DMS114 treated with DMSO at 0.1 percent for 48 hours (cell line): Measurements from ENCODE around the gene VN1R5.

ENCODE experiments used
- DNase-seq: peaks from one replicate; lab custom pipeline; 2025; ENCODE audit not compliant: unreplicated experiment; lab: John Stamatoyannopoulos, UW

The VN1R5 gene

DNA sequence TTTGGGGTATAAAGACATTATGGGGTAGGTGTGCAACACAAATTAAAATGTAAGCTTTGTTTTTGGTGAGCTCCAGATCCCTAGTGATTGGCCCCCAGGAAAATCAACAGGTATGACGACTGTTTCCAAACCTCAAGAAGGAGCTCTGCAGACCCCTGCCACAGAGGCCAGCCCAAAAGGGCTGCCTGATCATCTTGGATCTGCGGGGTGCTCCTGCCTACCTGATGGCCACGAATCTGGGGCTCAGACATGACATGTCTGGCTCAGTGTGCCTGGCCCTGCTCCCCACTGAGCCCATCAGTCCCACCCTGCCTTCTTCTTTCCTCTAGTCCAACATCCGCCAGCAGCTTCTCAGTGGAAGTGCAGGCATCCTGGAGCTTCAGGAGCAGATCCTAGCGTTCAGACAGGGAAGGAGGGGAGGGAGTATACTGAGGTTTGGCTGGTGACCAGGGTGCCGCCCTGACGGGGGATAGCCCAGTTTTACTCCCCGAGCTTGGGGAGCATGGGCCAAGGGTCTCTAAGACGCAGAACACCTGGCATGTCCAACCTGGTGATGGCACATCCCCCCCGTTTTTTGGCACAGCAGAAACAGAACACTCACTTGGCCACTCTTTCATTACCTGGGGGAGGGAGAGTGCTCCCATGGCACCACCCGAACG lies 44.0 kb downstream of the VN1R5 start:
- no peak for DNase-seq

DNA sequence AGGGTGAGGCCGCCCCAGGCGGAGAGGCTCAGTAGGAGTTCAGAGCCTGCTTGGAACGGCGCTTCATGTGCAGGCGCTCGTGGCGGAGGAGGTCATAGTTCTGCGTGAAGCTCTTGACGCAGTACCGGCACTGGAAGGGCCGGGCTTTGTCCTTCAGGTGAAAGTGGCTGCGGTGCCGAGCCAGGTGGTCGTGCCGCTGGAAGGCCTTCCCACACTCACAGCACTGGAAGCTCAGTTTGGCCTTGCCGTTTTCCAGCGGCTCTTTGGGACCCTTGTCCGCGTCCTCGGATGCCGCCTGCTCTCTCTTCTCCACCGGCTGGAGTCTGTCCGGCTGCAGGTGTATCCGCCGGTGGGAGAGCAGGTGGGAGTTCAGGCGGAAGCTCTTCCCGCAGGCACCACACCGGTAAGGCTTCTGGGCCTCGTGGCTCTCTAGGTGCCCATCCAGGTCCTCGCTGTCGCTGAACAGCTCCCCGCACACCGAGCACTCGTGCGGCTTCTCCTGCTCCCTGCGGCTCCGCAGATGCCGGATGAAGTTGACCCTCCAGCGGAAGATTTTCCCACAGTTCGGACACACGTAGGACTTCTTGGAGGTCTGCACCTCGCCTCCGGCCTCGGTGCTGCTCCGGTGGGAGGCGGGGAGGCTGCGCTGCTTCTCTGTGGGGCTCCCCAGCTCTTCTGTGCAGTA lies 44.8 kb downstream of the VN1R5 start:
- no peak for DNase-seq

DNA sequence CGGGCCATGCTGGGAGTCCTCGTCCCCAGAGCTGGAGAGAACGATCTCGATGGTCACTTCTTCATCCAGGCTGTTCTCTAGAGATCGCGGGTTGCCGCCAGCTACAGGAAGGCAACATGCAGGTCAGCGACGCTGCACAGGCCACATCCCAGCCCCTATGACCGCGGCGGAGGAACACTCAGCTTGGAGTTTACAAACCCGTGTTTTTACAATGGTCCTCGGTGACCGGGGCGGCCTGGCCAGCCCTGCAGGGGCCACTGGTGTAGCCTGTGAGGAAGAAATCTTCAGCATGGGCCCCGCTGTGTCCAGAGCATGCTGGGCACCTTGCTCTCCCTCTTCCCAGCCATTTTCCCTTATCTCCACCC lies 45.3 kb downstream of the VN1R5 start:
- DNase-seq, result no peak

DNA sequence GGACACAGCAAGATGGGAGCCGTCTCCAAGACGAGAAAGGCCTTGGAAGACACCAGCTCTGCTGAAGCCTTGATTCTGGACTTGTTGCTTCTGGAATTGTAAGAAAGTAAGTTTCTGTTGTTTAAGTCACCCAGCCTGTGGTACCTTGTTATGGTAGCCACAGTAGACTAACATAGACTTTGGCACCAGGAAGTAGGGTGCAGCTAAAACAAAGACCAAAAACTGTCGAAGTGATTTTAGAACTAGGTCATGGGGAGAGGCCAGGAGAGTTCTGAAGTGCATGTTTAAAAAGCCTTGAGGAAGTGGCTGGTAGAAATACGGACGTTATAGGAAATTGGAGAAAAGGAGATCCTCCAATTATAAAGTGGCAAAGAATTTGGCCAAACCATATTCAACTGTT lies 47.3 kb downstream of the VN1R5 start:
- no peak for DNase-seq

DNA sequence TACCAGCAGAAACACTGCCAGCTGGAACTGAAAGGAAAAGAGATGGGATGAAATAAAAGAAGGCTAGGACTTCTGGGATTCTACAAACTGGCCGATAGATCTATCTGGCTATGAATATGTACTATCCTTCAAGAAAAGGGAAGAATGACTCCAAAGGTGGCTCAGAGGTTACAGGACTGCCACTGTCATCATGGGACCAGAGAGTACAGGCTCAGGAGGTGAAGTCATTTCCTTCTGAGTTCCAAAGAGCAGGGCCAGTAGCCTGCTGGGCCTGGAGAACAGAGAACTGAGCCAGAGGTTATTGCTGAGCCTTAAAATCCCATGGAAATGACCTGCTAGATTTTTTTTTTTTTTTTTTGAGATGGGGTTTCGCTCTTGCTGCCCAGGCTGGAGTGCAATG lies 48.2 kb downstream of the VN1R5 start:
- no peak for DNase-seq
